IMR-90 (cell line): ENCODE data around the gene TMEM92. TPM values are rescaled to one million over a fixed set of nuclear protein-coding genes. Genes with fewer than 3 reads are reported as not detected.
"Not testable (repeated sequence)": the region's sequence is repeated elsewhere in the genome, so short reads cannot be mapped to it uniquely, and the experiment has no call there.

Experiments used
- ATAC-seq: fragments of 200-7000 bp; cut with Tn5 transposase; 2 replicates; pipeline ENCODE4 v1.9.1; 2020; ENCODE audit warnings: low read depth, mild to moderate bottlenecking, moderate library complexity
- BruUV-seq: library from RNA; stranded (reverse); fragments of 400-500 nt; replicated peaks from 2 replicates; lab custom pipeline; 2021; lab: Mats Ljungman, UMichigan
- CTCF ChIA-PET: fragments of 300-600 bp; formaldehyde crosslinking; extraction: SDS; loops from one replicate; lab custom pipeline; 2021; ENCODE audit warnings: antibody characterized with exemption; lab: Yijun Ruan, JAX
- POLR2A ChIA-PET: fragments of 300-600 bp; sonication (Branson Sonifier 250); formaldehyde crosslinking; loops from one replicate; lab custom pipeline; 2022; ENCODE audit warnings: antibody characterized with exemption; ENCODE audit not compliant: unreplicated experiment; lab: Charles Lee
- DNase-seq: peaks from one replicate; pipeline ENCODE4 v3.0.0; 2013
- H2AFZ ChIP-seq: replicated peaks from 2 replicates; pipeline ENCODE3; 2013; ENCODE audit warnings: low read length, mild to moderate bottlenecking; ENCODE audit not compliant: poor library complexity
- H2AK5ac ChIP-seq: 2 replicates; pipeline ENCODE4 v1.6.1; 2013; ENCODE audit warnings: low read depth, low read length, inconsistent platforms
- H2AK9ac ChIP-seq: replicated peaks from 2 replicates; pipeline ENCODE3; 2013; ENCODE audit warnings: mild to moderate bottlenecking, low read depth, low read length, moderate library complexity; ENCODE audit not compliant: poor library complexity
- H2BK120ac ChIP-seq: 2 replicates; pipeline ENCODE4 v1.6.1; 2013; ENCODE audit warnings: low read depth, low read length, inconsistent platforms
- H2BK15ac ChIP-seq: 3 replicates; pipeline ENCODE4 v1.6.1; 2013; ENCODE audit warnings: low read depth, low read length, inconsistent platforms
- H2BK20ac ChIP-seq: 2 replicates; pipeline ENCODE4 v1.6.1; 2013; ENCODE audit warnings: low read depth, mild to moderate bottlenecking, inconsistent platforms, low read length, moderate library complexity
- H2BK5ac ChIP-seq: 2 replicates; pipeline ENCODE4 v1.6.1; 2013; ENCODE audit warnings: mild to moderate bottlenecking, low read depth, low read length, inconsistent platforms; ENCODE audit not compliant: poor library complexity, severe bottlenecking
- H3K14ac ChIP-seq: replicated peaks from 2 replicates; pipeline ENCODE4 v1.6.1; 2013; ENCODE audit warnings: low read depth, low read length, inconsistent platforms
- H3K18ac ChIP-seq: 2 replicates; pipeline ENCODE4 v1.6.1; 2013; ENCODE audit warnings: low read depth, low read length, control low read depth
- H3K23ac ChIP-seq: 2 replicates; pipeline ENCODE4 v1.6.1; 2013; ENCODE audit warnings: low read depth, low read length, inconsistent platforms
- H3K27ac ChIP-seq: 2 replicates; pipeline ENCODE4 v1.5.1; 2013; ENCODE audit warnings: mild to moderate bottlenecking, control low read depth, low read length; ENCODE audit not compliant: insufficient read depth
- H3K27me3 ChIP-seq: 2 replicates; pipeline ENCODE4 v1.6.1; 2013; ENCODE audit warnings: low read length; ENCODE audit not compliant: control insufficient read depth, insufficient read depth
- H3K36me3 ChIP-seq: 2 replicates; pipeline ENCODE4 v1.6.1; 2013; ENCODE audit warnings: low read length, mixed read lengths; ENCODE audit not compliant: control insufficient read depth, insufficient read depth
- H3K4ac ChIP-seq: 2 replicates; pipeline ENCODE4 v1.6.1; 2013; ENCODE audit warnings: low read depth, low read length, inconsistent platforms
- H3K4me1 ChIP-seq: 2 replicates; pipeline ENCODE4 v1.6.1; 2013; ENCODE audit warnings: low read length, mixed read lengths; ENCODE audit not compliant: control insufficient read depth, insufficient read depth
- H3K4me2 ChIP-seq: 2 replicates; pipeline ENCODE4 v1.6.1; 2013; ENCODE audit warnings: low read depth, mild to moderate bottlenecking, control low read depth, low read length, moderate library complexity
- H3K4me3 ChIP-seq: 2 replicates; pipeline ENCODE4 v1.5.1; 2013; ENCODE audit warnings: low read depth, mild to moderate bottlenecking, control low read depth, low read length, moderate library complexity; ENCODE audit not compliant: insufficient read depth
- H3K56ac ChIP-seq: 2 replicates; pipeline ENCODE4 v1.6.1; 2013; ENCODE audit warnings: low read length, inconsistent platforms; ENCODE audit not compliant: insufficient read depth; ENCODE audit errors: extremely low read depth
- H3K79me1 ChIP-seq, 2 experiments: 2 replicates each; pipeline ENCODE4 v1.6.1; 2013; ENCODE audit warnings: low read length in 2 of 2, inconsistent platforms in 1 of 2, low read depth in 1 of 2
- H3K9ac ChIP-seq: 2 replicates; pipeline ENCODE4 v1.6.1; 2013; ENCODE audit warnings: low read depth, low read length, control low read depth
- H3K9me1 ChIP-seq: 2 replicates; pipeline ENCODE4 v1.6.1; 2013; ENCODE audit warnings: low read length, inconsistent platforms; ENCODE audit not compliant: insufficient read depth
- H3K9me3 ChIP-seq: 2 replicates; pipeline ENCODE4 v1.6.1; 2013; ENCODE audit warnings: low read length; ENCODE audit not compliant: control insufficient read depth, insufficient read depth
- H4K20me1 ChIP-seq: 2 replicates; pipeline ENCODE4 v1.6.1; 2013; ENCODE audit warnings: low read length, inconsistent platforms; ENCODE audit not compliant: insufficient read depth
- H4K5ac ChIP-seq: 2 replicates; pipeline ENCODE4 v1.6.1; 2013; ENCODE audit warnings: mild to moderate bottlenecking, low read depth, low read length, control low read depth
- H4K8ac ChIP-seq, 2 experiments: 2 replicates each; pipeline ENCODE4 v1.6.1; 2013; ENCODE audit warnings: low read depth in 2 of 2, low read length in 2 of 2, control low read depth in 1 of 2, inconsistent platforms in 1 of 2
- H4K91ac ChIP-seq: 2 replicates; pipeline ENCODE4 v1.6.1; 2013; ENCODE audit warnings: low read depth, low read length, inconsistent platforms; ENCODE audit not compliant: insufficient read depth
- ELK1 ChIP-seq: fragments of 150-350 bp; IDR thresholded peaks from 2 replicates; pipeline ENCODE4 v1.6.1; 2016; ENCODE audit warnings: low read depth, mild to moderate bottlenecking, low read length, moderate library complexity, borderline replicate concordance
- MAFK ChIP-seq: IDR thresholded peaks from 2 replicates; pipeline ENCODE4 v1.6.1; 2012; ENCODE audit warnings: low read depth, low read length, improper control_type of control experiment
- WGBS, 2 experiments: methylation state at CpG; one replicate each; pipeline versions ENCODE4 v1.1.5 to v1.1.7; 2013; ENCODE audit warnings: missing lambda C conversion rate in 2 of 2; ENCODE audit not compliant: insufficient read length in 1 of 2; ENCODE audit errors: extremely low coverage in 2 of 2; 5-methylcytosine and 5-hydroxymethylcytosine counted together
- dilution Hi-C: fragments of 300-500 bp; cut with HindIII; formaldehyde crosslinking; loops from one replicate; pipeline ENCODE4 v1.14.3; 2018; ENCODE audit warnings: low sequenced_read_pairs; ENCODE audit not compliant: unreplicated experiment
- in situ Hi-C: fragments of 300-500 bp; cut with MboI; formaldehyde crosslinking; loops from 3 replicates; pipeline ENCODE4 v1.14.3; 2019; ENCODE audit warnings: low sequenced_read_pairs, inconsistent platforms, mixed read lengths
- intact Hi-C: fragments of 100-400 bp; cut with micrococcal nuclease; formaldehyde crosslinking; loops from 2 replicates; pipeline ENCODE4 v1.10.0; 2022
- polyA plus RNA-seq, 3 experiments: library from polyadenylated mRNA; depleted of rRNA; stranded (reverse); fragments of >200 nt; gene quantifications; 2 replicates each; pipeline ENCODE4 v1.2.3, GENCODE V29; 2012; ENCODE audit warnings: low replicate concordance in 1 of 3
- total RNA-seq: library from RNA; depleted of rRNA; stranded (reverse); fragments of >200 nt; gene quantifications from 2 replicates; pipeline ENCODE4 v1.2.3, GENCODE V29; 2012

Gene TMEM92
- total and polyA plus RNA-seq, 2 of the 4 experiments (the other 2 are of a cell fraction): 0.18 to 1.7 TPM

GRCh38 chr17:50270435-50271362 lies 3.6 kb upstream of the TMEM92 start (continued):
- no peak for TF ChIP-seq ELK1
- peak; percentile 61; the same call in 1 of the 2 replicates for TF ChIP-seq MAFK

- CTCF ChIA-PET: interaction anchor here (1.4 kb wide), 1 partner anchor 92 kb away, joined by 4 read pairs; no protein-coding TSS in a partner anchor
- DNase-seq, H2AFZ ChIP-seq, H3K56ac ChIP-seq, H4K20me1 ChIP-seq, H3K27me3 ChIP-seq, ATAC-seq, BruUV-seq, H3K9me3 ChIP-seq, intact Hi-C loops, H3K4me3 ChIP-seq, H3K36me3 ChIP-seq, dilution Hi-C loops: not testable (repeated sequence)
- H3K4me1 ChIP-seq: peaks cover 55% of the 10 kb centered on the region
- H4K8ac ChIP-seq: peak overlapping the region; percentile 1 to 84; a peak in 2 of 4 replicates
- peak overlapping the region; percentile 99 for H2BK120ac ChIP-seq
- peak overlapping the region; percentile 88 for H3K27ac ChIP-seq
- H2BK5ac ChIP-seq: peak overlapping the region; percentile 91
- peak overlapping the region; percentile 97 for H4K91ac ChIP-seq
- no CpG with 5 or more reads among the region's 4 CpGs for WGBS, 2 experiments
- H3K14ac ChIP-seq: peak overlapping the region; percentile 83
- peak overlapping the region; percentile 89 for H2BK20ac ChIP-seq
- peak overlapping the region; percentile 96 for H3K4ac ChIP-seq
- peak overlapping the region; percentile 32 for H3K18ac ChIP-seq
- in situ Hi-C loops: loop anchor here (5.0 kb wide), 1 partner anchor 74 kb away; no protein-coding TSS in a partner anchor
- peaks cover 35% of the 10 kb centered on the region for H3K9me1 ChIP-seq
- H2AK5ac ChIP-seq: peak overlapping the region; percentile 98
- peak overlapping the region; percentile 49; the same call in 2 of the 3 replicates for H2BK15ac ChIP-seq
- POLR2A ChIA-PET: interaction anchor here (0.7 to 1.4 kb wide), 4 partner anchors 61 to 81 kb away, joined by 3 to 27 read pairs (median 3); partner anchors contain the start of gene COL1A1
- peak overlapping the region; percentile 50 for H2AK9ac ChIP-seq
- H3K4me2 ChIP-seq: peak overlapping the region; percentile 10
- peak overlapping the region; percentile 66 for H3K23ac ChIP-seq
- H4K5ac ChIP-seq: 0 out of 2 replicates have a peak overlapping the region, but pooled peaks have one; percentile 31
- H3K9ac ChIP-seq: 0 out of 2 replicates have a peak overlapping the region, but pooled peaks have one; percentile 10
- peaks cover 17 to 74% of the 10 kb centered on the region in 2 experiments; a peak in 3 of 4 replicates for H3K79me1 ChIP-seq
Measured at GRCh38 chr17:50271363-50271750, 2.9 kb upstream of the TMEM92 start.
